Glutamatergic neuron (in vitro differentiated cells): Measurements from ENCODE around the gene SPON1. TPM values are rescaled to one million over a fixed set of nuclear protein-coding genes. Genes with fewer than 3 reads are reported as not detected.

Source experiments
- DNase-seq: peaks from one replicate; pipeline ENCODE4 v3.0.0; 2022
- H3K27ac Mint-ChIP-seq: one replicate; pipeline ENCODE4 v1.8.0; 2020; ENCODE audit warnings: mild to moderate bottlenecking, mixed read lengths, inconsistent platforms; ENCODE audit not compliant: unreplicated experiment
- H3K27me3 Mint-ChIP-seq: one replicate; pipeline ENCODE4 v1.8.0; 2020; ENCODE audit warnings: mild to moderate bottlenecking, moderate library complexity, mixed read lengths, inconsistent platforms; ENCODE audit not compliant: unreplicated experiment
- H3K36me3 Mint-ChIP-seq: one replicate; pipeline ENCODE4 v1.8.0; 2020; ENCODE audit warnings: mild to moderate bottlenecking, mixed read lengths, inconsistent platforms; ENCODE audit not compliant: unreplicated experiment
- H3K4me1 Mint-ChIP-seq: one replicate; pipeline ENCODE4 v1.8.0; 2020; ENCODE audit warnings: mild to moderate bottlenecking, low read depth, mixed read lengths, inconsistent platforms; ENCODE audit not compliant: unreplicated experiment
- H3K4me3 Mint-ChIP-seq: one replicate; pipeline ENCODE4 v1.8.0; 2020; ENCODE audit warnings: mild to moderate bottlenecking, mixed read lengths, inconsistent platforms; ENCODE audit not compliant: unreplicated experiment
- H3K9me3 Mint-ChIP-seq: one replicate; pipeline ENCODE4 v1.8.0; 2020; ENCODE audit warnings: mild to moderate bottlenecking, moderate library complexity, mixed read lengths, inconsistent platforms; ENCODE audit not compliant: unreplicated experiment
- CTCF ChIP-seq: fragments of 200-600 bp; sonication (generic); IDR thresholded peaks from one replicate; pipeline ENCODE4 v1.5.0; 2021; ENCODE audit not compliant: partially characterized antibody, unreplicated experiment
- total RNA-seq: library from RNA; stranded (reverse); fragmentation: NEBNext Ultra II Directional; extraction: Animal tissue kit (Norgen Biotek cat#: 25700); gene quantifications from one replicate; pipeline ENCODE4 v1.2.1, GENCODE V29; 2021; ENCODE audit not compliant: unreplicated experiment

SPON1 gene
- total RNA-seq, 1 donor from 2014 or later: 0.81 TPM

DNA sequence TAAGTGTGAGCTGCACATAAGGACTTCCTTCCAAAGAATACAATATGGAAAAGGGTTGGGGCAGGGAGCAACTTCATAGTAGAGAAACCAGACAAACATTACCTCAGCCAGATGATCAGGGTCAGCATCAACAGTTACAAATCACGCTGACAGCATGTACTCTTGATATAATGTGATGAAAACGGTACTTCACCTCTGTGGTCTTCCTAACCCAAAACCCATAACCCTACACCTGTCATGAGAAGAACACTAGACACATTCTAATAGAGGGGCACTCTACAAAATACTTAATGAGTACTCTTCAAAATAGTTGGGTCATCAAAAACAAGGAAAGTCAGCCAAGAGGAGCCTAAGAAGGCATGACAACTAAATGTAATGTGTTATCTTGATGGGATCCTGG is 352.6 kb downstream of the SPON1 start:
- DNase-seq: no peak
- H3K4me1 Mint-ChIP-seq: no peaks in the 10 kb centered on the region

More for the DNA sequence above, 352.6 kb downstream of the SPON1 start:
- no peak overlapping the region for H3K27ac Mint-ChIP-seq
- H3K36me3 Mint-ChIP-seq: no peaks in the 10 kb centered on the region
- no peak for TF ChIP-seq CTCF
- H3K4me3 Mint-ChIP-seq: no peak overlapping the region
- H3K27me3 Mint-ChIP-seq: no peaks in the 10 kb centered on the region
- no peaks in the 10 kb centered on the region for H3K9me3 Mint-ChIP-seq
